GM12872 (cell line): ENCODE measurements around the gene HNRNPA1.

ENCODE experiments used
- CTCF ChIP-seq: IDR thresholded peaks from 3 replicates; pipeline ENCODE4 v1.5.1; 2011; ENCODE audit warnings: low read depth, mild to moderate bottlenecking, low read length, moderate library complexity; ENCODE audit not compliant: insufficient read depth

The HNRNPA1 gene

GRCh38 chr12:54306925-54307741 is 26.6 kb downstream of the HNRNPA1 start:
- no peak for TF ChIP-seq CTCF

- TF ChIP-seq CTCF, result no peak
These were observed 30.5 kb downstream of the HNRNPA1 start for GRCh38 chr12:54311051-54311450.

- TF ChIP-seq CTCF, result no peak
These were observed 40.8 kb downstream of the HNRNPA1 start for GRCh38 chr12:54321363-54321762.

GRCh38 chr12:54324617-54325441 is 44.3 kb downstream of the HNRNPA1 start, which contains the start of gene COPZ1:
Gene COPZ1 (plus strand): TSS chr12:54325131. CDS start chr12:54325164, 33 bp downstream.
- peak; percentile 85 for TF ChIP-seq CTCF

- no peak for TF ChIP-seq CTCF
These were observed 48.2 kb downstream of the HNRNPA1 start for GRCh38 chr12:54328595-54329337.

- TF ChIP-seq CTCF, result no peak
These were observed 49.2 kb downstream of the HNRNPA1 start for GRCh38 chr12:54329759-54330158.

- TF ChIP-seq CTCF, result no peak
These were observed 49.9 kb downstream of the HNRNPA1 start for GRCh38 chr12:54330442-54330841.
